Ascending aorta (tissue), 2 donors: Measurements from ENCODE around the gene CHCHD6. TPM values are rescaled to one million over a fixed set of nuclear protein-coding genes. Genes with fewer than 3 reads are reported as not detected.

ENCODE experiments used
- DNase-seq, 2 donors: peaks; one replicate each; pipeline ENCODE4 v3.0.0-alpha.2; 2019; ENCODE audit warnings: low spot score in 2 of 2
- H3K27ac ChIP-seq, 2 donors: fragments of 200-600 bp; sonication (generic); one replicate each; pipeline ENCODE4 v1.5.1; 2016 to 2017; ENCODE audit warnings: mild to moderate bottlenecking in 1 of 2
- H3K27me3 ChIP-seq: fragments of 200-600 bp; sonication (generic); one replicate; pipeline ENCODE4 v1.5.1; 2017
- H3K36me3 ChIP-seq, 2 donors: fragments of 200-600 bp; sonication (generic); one replicate each; pipeline ENCODE4 v1.5.1; 2016
- H3K4me1 ChIP-seq, 2 donors: fragments of 200-600 bp; sonication (generic); one replicate each; pipeline ENCODE4 v1.5.1; 2016 to 2017; ENCODE audit warnings: mild to moderate bottlenecking in 1 of 2
- H3K4me3 ChIP-seq, 2 donors: fragments of 200-600 bp; sonication (generic); one replicate each; pipeline ENCODE4 v1.5.1; 2016 to 2017; ENCODE audit warnings: mild to moderate bottlenecking in 1 of 2
- H3K9me3 ChIP-seq, 2 donors: fragments of 200-600 bp; sonication (generic); one replicate each; pipeline ENCODE4 v1.5.1; 2016
- CTCF ChIP-seq, 3 experiments: fragments of 200-600 bp in 2 of 3; fragments of 450-650 bp in 1 of 3; sonication (generic) in 2 of 3; IDR thresholded peaks; one replicate each; pipeline ENCODE4 v1.5.1; 2016 to 2019; ENCODE audit warnings: antibody characterized with exemption in 3 of 3, mild to moderate bottlenecking in 1 of 3, moderate library complexity in 1 of 3
- intact Hi-C: fragments of 100-400 bp; cut with DNase I; formaldehyde crosslinking; loops from one replicate; pipeline ENCODE4 v1.15.1; 2023
- total RNA-seq: library from RNA; depleted of rRNA; stranded (reverse); fragments of >200 nt; gene quantifications from one replicate; pipeline ENCODE4 v1.1.0, GENCODE V29; 2016

The CHCHD6 gene
- 1.2 TPM for total RNA-seq

DNA sequence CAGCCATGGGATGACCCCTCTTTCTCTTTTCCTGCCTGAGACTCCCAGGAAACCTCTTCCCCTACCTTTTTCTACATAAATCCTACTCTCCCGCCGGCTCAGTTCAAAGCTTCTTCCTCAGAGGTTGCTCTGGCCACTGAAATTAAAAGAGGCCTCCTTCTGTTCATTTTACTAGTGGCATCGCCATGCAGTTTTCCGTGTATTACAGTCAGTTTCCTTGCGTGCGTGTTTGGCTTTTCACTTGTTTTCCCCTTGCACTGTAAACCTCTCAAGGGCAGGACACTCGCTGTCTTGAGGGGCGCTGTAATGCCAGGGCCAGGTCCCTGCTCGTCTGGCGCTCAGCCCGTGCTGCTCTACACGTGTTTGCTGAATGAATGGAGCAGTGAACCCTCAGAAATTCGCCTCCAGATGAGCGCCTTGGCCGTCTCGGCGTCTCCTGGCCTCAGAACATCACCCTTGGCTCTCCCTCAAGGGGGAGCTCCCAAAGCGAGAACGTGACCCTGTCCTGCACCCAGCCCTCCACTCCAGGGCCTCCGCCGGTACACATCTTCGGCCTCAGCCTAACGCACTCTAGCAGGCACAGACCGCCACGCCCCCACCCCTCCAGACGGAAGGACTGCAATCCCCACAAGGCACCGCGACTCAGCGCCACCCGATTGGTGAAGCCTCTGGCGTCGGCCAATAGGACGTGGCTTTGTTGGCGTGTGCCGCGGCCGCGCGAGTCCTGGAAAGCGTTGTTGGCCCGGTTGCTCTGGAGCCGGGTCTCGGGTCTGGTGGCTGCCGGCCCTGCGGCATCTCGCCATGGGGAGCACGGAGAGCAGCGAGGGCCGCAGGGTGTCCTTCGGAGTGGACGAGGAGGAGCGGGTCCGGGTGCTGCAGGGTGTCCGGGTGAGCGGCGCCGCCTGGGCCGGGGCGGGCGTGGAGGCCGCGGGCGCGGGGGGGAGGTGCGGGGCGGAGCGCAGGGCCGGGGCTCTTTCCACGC is at the start of gene CHCHD6:
Gene CHCHD6, plus strand, starts transcription at position 729 of the 982 bp plus-strand sequence. Its CDS starts 73 bp downstream, at position 802.
- TF ChIP-seq CTCF (IDR thresholded peaks at IDR 0.05), result peak in 1 of 3 experiments; percentile 9
- Histone ChIP-seq H3K36me3 (no peaks in the 10 kb centered on the region), H3K4me1 (peaks cover 0 to 3% of the 10 kb centered on the region in 2 donors), H3K4me3 (peak within 1 kb of the TSS; percentile 59 to 89), H3K27ac (no peak within 1 kb of the TSS), H3K27me3 (no peaks in the 10 kb centered on the region), H3K9me3 (no peaks in the 10 kb centered on the region)
- intact Hi-C loops, result loop anchor here (1.0 to 2.0 kb wide), 2 partner anchors 25 to 49 kb away; partner anchors contain the start of gene TXNRD3
- peak; percentile 79 to 97 for DNase-seq

GRCh38 chr3:126654571-126655383 is 49.3 kb upstream of the CHCHD6 start, which contains the start of gene TXNRD3:
TXNRD3 (minus strand) TSS chr3:126655124.
- H3K4me3 ChIP-seq, result peak within 1 kb of the TSS; percentile 76 to 84
- H3K27ac ChIP-seq, result peak within 1 kb of the TSS; percentile 64 to 77
- intact Hi-C loops, result loop anchor here (2.0 kb wide), 1 partner anchor 50 kb away; the partner anchor contains the start of gene CHCHD6
- no peaks in the 10 kb centered on the region for H3K4me1 ChIP-seq
- DNase-seq, result peak; percentile 30 to 88
- no peaks in the 10 kb centered on the region for H3K27me3 ChIP-seq
- TF ChIP-seq CTCF (IDR thresholded peaks at IDR 0.05), result peak in 1 of 3 experiments; percentile 12
- H3K36me3 ChIP-seq, result no peaks in the 10 kb centered on the region
- H3K9me3 ChIP-seq, result no peaks in the 10 kb centered on the region

DNA sequence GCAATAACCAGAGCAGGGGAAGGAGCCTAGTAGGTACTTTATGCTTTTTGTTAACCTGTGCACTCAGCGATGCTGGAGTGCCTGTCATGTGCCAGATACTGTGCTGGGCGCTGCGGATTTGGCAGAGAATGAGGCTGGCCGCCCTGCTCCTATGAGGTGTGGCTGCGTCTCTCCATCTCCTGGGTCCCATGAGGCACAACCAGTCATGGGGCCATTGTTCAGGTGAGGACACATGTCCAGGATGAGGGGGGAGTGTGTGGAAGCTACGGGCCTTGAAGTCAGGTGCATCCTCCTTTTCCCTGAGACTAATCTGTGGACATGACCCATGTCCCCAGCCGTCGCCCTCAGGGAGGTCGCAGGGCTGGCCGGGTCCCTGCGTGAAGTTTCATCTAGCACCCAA is 48.2 kb upstream of the CHCHD6 start:
- H3K4me3 ChIP-seq, result no peak overlapping the region
- intact Hi-C loops, result loop anchor here (2.0 kb wide), 1 partner anchor 49 kb away; the partner anchor contains the start of gene CHCHD6

DNA sequence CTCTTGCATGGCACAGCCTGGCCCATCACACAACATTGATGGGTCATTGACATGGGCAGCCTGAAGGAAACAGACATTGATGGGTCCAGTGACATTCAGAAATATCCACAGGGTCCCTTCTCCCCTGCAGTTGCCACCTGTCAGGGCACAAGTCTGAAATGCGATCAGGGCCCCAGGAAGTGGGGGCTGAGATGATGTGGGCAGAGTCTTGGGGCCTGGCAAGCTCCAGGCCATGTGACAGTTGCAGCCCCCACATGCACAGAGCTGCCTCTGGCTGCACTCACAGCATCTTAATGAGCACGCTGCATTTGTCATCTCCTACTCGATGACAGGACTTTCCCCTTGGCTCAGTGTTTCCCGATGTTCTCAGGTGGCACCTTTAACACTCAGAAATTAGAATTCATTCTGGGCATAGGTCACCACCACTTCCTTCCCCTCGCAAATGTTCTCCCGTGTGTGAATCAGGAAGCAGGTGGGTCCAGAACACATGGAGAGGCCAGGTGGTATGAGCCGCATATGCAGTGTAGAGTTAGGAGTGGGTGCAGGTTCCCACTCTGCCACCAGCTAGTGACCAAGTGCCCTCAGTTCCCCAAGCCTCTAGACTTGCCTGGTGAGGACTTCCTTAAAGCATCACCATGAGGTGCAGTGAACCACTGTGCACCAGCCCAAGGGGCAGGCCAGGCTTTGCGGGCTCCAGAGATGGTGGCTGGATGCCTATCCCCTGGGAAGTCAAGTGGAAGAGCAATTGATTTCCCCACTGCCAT is 47.5 kb upstream of the CHCHD6 start:
- Histone ChIP-seq H3K4me1 (no peaks in the 10 kb centered on the region), H3K27ac (no peak overlapping the region), H3K9me3 (no peaks in the 10 kb centered on the region), H3K36me3 (no peaks in the 10 kb centered on the region), H3K4me3 (no peak overlapping the region), H3K27me3 (no peaks in the 10 kb centered on the region)
- no peak for TF ChIP-seq CTCF (IDR thresholded peaks at IDR 0.05)
- intact Hi-C loops, result no loop called here
- no peak for DNase-seq

More for the DNA sequence above, 48.2 kb upstream of the CHCHD6 start:
- Histone ChIP-seq H3K4me1 (no peaks in the 10 kb centered on the region), H3K9me3 (no peaks in the 10 kb centered on the region), H3K27ac (no peak overlapping the region), H3K27me3 (no peaks in the 10 kb centered on the region), H3K36me3 (no peaks in the 10 kb centered on the region)
- DNase-seq, result no peak
- no peak for TF ChIP-seq CTCF (IDR thresholded peaks at IDR 0.05)

- DNase-seq, result no peak
- H3K9me3 ChIP-seq, result no peaks in the 10 kb centered on the region
- TF ChIP-seq CTCF (IDR thresholded peaks at IDR 0.05), result no peak
- intact Hi-C loops, result no loop called here
- H3K27ac ChIP-seq, result no peak overlapping the region
- H3K4me1 ChIP-seq, result no peaks in the 10 kb centered on the region
- H3K27me3 ChIP-seq, result no peaks in the 10 kb centered on the region
- no peaks in the 10 kb centered on the region for H3K36me3 ChIP-seq
- H3K4me3 ChIP-seq, result no peak overlapping the region
Observed at GRCh38 chr3:126657901-126658300, 46.1 kb upstream of the CHCHD6 start.
